ENCODE measurements around the gene IPO11.

GRCh38 chr5:62385131-62385530 lies 27.4 kb upstream of the IPO11 start:
- TF ChIP-seq EZH2 (IDR thresholded peaks at IDR 0.05; ENCODE audit: borderline replicate concordance, low read length) (no peak), CTCF (conservative IDR thresholded peaks at IDR 0.05 in 1 of 2, IDR thresholded peaks at IDR 0.05 in 1 of 2; ENCODE audit: extremely low read depth in 1 of 2, insufficient read depth in 1 of 2, low read depth in 1 of 2, low read length in 2 of 2) (no peak)
